Stimulated activated CD4-positive, alpha-beta T cell treated with anti-CD3 and anti-CD28 coated beads, TNF-alpha, amount 100 ng/mL, for 1 hour (primary cell): ENCODE data around the gene ARHGAP10.

Experiments used
- DNase-seq, 3 donors: peaks; one replicate each; pipeline ENCODE4 v3.0.0-alpha.2; 2020; ENCODE audit warnings: low read depth in 3 of 3, low spot score in 1 of 3

The ARHGAP10 gene

GRCh38 chr4:148060264-148061140 is 328.6 kb downstream of the ARHGAP10 start:
- DNase-seq, result no peak

GRCh38 chr4:148061141-148061481 is 329.2 kb downstream of the ARHGAP10 start:
- DNase-seq, result no peak

GRCh38 chr4:148061795-148062194 is 329.9 kb downstream of the ARHGAP10 start:
- DNase-seq, result no peak

- no peak for DNase-seq
Measured at GRCh38 chr4:148062301-148062950, 330.5 kb downstream of the ARHGAP10 start.

GRCh38 chr4:148064451-148064850 is 332.6 kb downstream of the ARHGAP10 start:
- DNase-seq, result no peak

- DNase-seq, result no peak
Measured at GRCh38 chr4:148065075-148065474, 333.2 kb downstream of the ARHGAP10 start.

- no peak for DNase-seq
Measured at GRCh38 chr4:148067301-148067916, 335.5 kb downstream of the ARHGAP10 start.

GRCh38 chr4:148068065-148068911 is 336.4 kb downstream of the ARHGAP10 start:
- DNase-seq, result no peak

GRCh38 chr4:148069086-148069894 is 337.4 kb downstream of the ARHGAP10 start:
- DNase-seq, result no peak

GRCh38 chr4:148069895-148070178 is 337.9 kb downstream of the ARHGAP10 start:
- no peak for DNase-seq

- no peak for DNase-seq
Measured at GRCh38 chr4:148071009-148071408, 339.1 kb downstream of the ARHGAP10 start.

- DNase-seq, result no peak
Measured at GRCh38 chr4:148072789-148073188, 340.9 kb downstream of the ARHGAP10 start.

GRCh38 chr4:148073349-148073748 is 341.5 kb downstream of the ARHGAP10 start:
- no peak for DNase-seq

GRCh38 chr4:148074462-148074861 is 342.6 kb downstream of the ARHGAP10 start:
- DNase-seq, result no peak

- DNase-seq, result no peak
Measured at GRCh38 chr4:148075438-148075837, 343.6 kb downstream of the ARHGAP10 start.

GRCh38 chr4:148076964-148077363 is 345.1 kb downstream of the ARHGAP10 start:
- no peak for DNase-seq

GRCh38 chr4:148077581-148077980 is 345.7 kb downstream of the ARHGAP10 start:
- no peak for DNase-seq

- DNase-seq, result no peak
Measured at GRCh38 chr4:148078061-148078460, 346.2 kb downstream of the ARHGAP10 start.

- DNase-seq, result no peak
Measured at GRCh38 chr4:148079961-148080360, 348.1 kb downstream of the ARHGAP10 start.

GRCh38 chr4:148081267-148081666 is 349.4 kb downstream of the ARHGAP10 start:
- no peak for DNase-seq

GRCh38 chr4:148081745-148082144 is 349.9 kb downstream of the ARHGAP10 start:
- no peak for DNase-seq
